ENCODE data around the gene FOSL2.

Gene FOSL2

DNA sequence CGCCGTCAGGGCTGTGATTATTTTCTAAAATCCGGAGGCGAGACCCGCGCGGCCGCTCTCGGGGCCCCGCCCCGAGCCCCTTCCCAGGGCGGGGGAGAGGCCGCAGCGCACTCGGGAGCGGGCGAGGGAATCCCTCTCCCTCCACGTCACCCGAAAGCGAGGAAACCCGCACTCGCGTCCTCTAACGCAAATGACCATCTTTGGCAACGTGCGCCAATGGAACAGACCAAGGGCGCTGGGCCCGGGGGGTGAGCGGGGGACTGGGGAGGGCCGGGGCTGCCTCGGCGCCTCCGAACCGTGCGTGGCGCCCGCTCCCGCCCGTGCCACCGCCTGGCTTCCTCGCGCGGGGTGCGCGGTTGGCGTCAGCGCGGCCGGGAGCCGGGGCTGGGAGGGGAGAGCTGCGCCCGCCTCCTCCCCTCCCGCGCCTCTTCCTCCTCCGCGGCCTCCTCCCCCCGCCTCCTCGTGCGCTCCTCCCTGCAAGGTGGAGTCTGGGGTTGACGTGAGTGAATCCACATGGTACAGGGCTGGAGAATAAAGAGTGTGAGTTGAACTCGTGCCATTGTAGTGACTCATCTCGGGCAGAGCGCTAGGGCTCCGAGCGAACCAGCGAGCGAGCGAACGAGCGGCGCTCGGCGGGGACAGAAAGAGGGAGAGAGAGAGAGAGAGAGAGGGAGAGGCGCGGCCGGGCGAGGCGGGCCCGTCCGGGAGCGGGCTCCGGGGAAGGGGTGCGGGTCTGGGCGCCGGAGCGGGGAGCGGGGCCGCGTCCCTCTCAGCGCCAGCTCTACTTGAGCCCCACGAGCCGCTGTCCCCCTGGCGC lies at the start of gene FOSL2:
TSS of gene FOSL2 (plus strand) at position 562 of the 817 bp plus-strand sequence. CDS start 863 bp downstream, outside the sequence.
- TF ChIP-seq POLR2A (IDR thresholded peaks at IDR 0.05; ENCODE audit: low read length), result peak; percentile 87
- TF ChIP-seq GATA1 (IDR thresholded peaks at IDR 0.05; ENCODE audit: low read depth, low read length), result no peak
- DNase-seq, result peak; percentile 94 to 95

GRCh38 chr2:28343184-28343942 lies 49.3 kb upstream of the FOSL2 start:
- no peak for TF ChIP-seq GATA1 (IDR thresholded peaks at IDR 0.05; ENCODE audit: low read depth, low read length)
- TF ChIP-seq POLR2A (IDR thresholded peaks at IDR 0.05; ENCODE audit: low read length), result no peak
- DNase-seq, result no peak

DNA sequence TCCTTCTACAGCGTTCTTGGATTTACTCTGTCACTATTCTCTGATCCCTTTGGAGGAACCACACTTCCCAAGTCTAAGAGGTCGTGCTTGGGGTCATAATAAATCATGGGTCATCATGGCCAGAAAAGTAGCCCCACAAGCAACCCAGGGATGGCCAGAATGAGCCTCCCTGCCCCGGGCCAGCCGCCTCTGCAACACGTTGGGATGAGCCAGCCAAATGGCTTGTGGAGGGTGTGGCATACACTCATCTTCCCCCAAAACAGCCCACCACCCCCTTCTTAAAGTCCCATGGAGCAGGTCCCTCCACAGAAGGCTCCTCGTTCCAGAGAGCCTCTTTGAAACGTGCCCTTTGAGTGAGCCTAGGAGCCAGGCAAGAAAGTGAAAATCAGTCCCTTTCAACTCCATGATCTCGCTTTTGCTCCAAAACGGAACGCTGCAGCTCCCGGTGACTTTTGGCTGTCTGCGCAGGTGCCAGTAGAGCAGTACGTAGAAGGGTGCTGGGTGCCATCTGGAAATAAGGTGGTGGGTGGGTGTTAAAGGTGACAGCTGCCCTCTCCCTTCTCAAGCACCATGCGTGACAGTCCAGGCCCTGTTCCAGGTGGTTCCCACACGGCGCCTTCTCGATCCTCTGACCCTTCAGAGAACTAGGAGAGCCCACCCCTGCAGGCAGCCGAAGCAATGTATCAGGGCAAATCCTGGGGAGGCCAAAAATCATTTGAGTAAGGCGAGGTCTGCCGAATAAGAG lies 48.5 kb upstream of the FOSL2 start:
- TF ChIP-seq GATA1 (IDR thresholded peaks at IDR 0.05; ENCODE audit: low read depth, low read length) (no peak), POLR2A (IDR thresholded peaks at IDR 0.05; ENCODE audit: low read length) (no peak)
- no peak for DNase-seq

GRCh38 chr2:28344756-28345373 lies 47.8 kb upstream of the FOSL2 start:
- no peak for DNase-seq
- no peak for TF ChIP-seq POLR2A (IDR thresholded peaks at IDR 0.05; ENCODE audit: low read length)
- no peak for TF ChIP-seq GATA1 (IDR thresholded peaks at IDR 0.05; ENCODE audit: low read depth, low read length)

GRCh38 chr2:28345619-28346018 lies 47.0 kb upstream of the FOSL2 start:
- DNase-seq, result no peak
- TF ChIP-seq GATA1 (IDR thresholded peaks at IDR 0.05; ENCODE audit: low read depth, low read length), result no peak
- TF ChIP-seq POLR2A (IDR thresholded peaks at IDR 0.05; ENCODE audit: low read length), result no peak

DNA sequence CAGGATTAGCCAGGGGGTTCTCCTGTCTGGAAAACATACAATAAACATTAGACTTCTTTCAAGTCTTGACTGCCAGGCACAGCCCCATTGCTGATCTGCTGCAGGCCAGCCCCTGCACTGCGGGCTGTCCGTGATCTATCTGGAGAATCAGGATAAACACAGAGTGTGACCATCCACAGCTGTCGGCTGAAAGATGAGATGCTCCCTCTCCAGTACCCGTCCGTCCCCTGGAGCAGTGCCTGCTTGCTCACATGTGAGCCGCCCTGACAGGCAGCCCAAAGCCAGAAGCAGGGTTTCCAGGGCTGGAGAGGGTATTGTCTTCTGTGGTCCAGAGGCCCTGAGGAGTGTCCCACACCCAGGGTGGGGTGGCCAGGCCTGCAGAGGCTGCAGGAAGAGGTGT lies 46.1 kb upstream of the FOSL2 start:
- no peak for DNase-seq
- no peak for TF ChIP-seq POLR2A (IDR thresholded peaks at IDR 0.05; ENCODE audit: low read length)
- no peak for TF ChIP-seq GATA1 (IDR thresholded peaks at IDR 0.05; ENCODE audit: low read depth, low read length)

DNA sequence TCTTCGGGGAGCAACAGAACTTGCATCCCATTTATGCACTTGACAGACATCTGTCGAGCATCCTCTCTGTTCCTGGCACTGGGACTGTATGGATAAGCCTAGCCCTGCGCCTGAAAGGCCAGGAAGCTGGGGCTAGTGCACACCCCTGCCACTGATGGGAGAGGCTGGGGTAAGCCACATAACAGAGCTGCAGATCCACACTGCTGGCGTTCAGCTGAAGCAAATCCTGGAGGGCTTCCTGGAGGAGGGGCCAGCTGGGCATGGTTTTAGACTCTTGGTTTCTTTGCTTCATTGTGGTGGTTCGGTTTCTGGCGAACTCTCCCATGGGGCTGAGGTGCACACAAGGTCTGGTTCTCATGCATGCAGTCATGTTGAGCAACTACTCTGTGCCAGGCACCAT lies 45.5 kb upstream of the FOSL2 start:
- no peak for DNase-seq
- TF ChIP-seq POLR2A (IDR thresholded peaks at IDR 0.05; ENCODE audit: low read length), result no peak
- TF ChIP-seq GATA1 (IDR thresholded peaks at IDR 0.05; ENCODE audit: low read depth, low read length), result no peak

GRCh38 chr2:28347596-28347995 lies 45.1 kb upstream of the FOSL2 start:
- DNase-seq, result no peak
- TF ChIP-seq POLR2A (IDR thresholded peaks at IDR 0.05; ENCODE audit: low read length) (no peak), GATA1 (IDR thresholded peaks at IDR 0.05; ENCODE audit: low read depth, low read length) (no peak)

GRCh38 chr2:28348149-28348567 lies 44.5 kb upstream of the FOSL2 start:
- no peak for DNase-seq
- no peak for TF ChIP-seq GATA1 (IDR thresholded peaks at IDR 0.05; ENCODE audit: low read depth, low read length)
- no peak for TF ChIP-seq POLR2A (IDR thresholded peaks at IDR 0.05; ENCODE audit: low read length)

DNA sequence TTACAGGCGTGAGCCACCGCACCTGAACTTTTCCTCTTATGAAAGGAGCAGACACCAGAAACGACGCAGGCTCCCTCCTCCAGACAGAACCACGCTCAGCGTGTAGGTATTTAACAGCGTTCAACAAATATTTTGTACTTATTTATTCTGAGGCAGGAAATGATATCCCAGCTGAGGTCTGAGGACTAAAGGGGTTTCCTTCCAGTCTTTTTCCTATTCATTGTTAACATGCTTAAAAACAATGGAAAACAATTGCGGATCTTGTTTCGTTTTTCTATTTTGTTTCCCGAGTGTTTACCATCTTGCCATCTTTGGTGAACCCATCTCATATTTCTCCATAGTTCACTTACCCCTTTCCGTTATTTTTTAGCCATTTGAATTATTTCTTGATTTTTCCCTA lies 43.7 kb upstream of the FOSL2 start:
- no peak for DNase-seq
- no peak for TF ChIP-seq GATA1 (IDR thresholded peaks at IDR 0.05; ENCODE audit: low read depth, low read length)
- TF ChIP-seq POLR2A (IDR thresholded peaks at IDR 0.05; ENCODE audit: low read length), result no peak

DNA sequence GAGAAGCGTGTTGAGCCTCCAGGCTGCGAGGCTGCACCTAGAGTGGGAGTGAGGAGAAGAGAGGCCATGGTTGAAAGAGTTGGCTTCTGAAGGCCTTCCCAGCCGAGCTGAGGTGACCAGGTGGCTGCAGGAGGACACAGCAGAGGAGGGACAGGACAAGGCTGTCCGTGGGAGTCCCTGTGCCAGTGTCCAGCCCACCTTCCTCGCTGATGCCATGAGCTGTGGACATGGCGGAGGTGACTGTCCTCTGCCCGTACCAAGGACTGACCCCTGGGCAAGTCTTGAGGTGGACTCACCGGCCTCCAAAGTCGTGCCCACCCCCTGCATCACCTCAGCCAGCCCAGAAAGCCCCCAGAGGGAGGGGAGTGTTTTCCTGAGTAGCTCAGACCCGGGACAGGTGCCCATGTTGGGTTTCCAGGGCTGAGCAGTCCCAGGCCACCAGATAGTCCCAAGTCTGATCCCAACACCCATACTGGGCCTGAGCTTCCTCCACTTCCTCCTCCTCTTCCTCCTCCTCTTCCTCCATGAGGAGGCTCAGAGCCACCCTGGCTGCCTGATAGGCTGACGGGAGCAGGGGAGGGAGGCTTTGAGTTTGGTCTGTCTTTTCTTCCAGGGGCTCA lies 43.0 kb upstream of the FOSL2 start:
- no peak for TF ChIP-seq POLR2A (IDR thresholded peaks at IDR 0.05; ENCODE audit: low read length)
- TF ChIP-seq GATA1 (IDR thresholded peaks at IDR 0.05; ENCODE audit: low read depth, low read length), result no peak
- no peak for DNase-seq

GRCh38 chr2:28350196-28350595 lies 42.5 kb upstream of the FOSL2 start:
- TF ChIP-seq GATA1 (IDR thresholded peaks at IDR 0.05; ENCODE audit: low read depth, low read length) (no peak), POLR2A (IDR thresholded peaks at IDR 0.05; ENCODE audit: low read length) (no peak)
- DNase-seq, result no peak

GRCh38 chr2:28350791-28351285 lies 41.8 kb upstream of the FOSL2 start:
- no peak for DNase-seq
- TF ChIP-seq POLR2A (IDR thresholded peaks at IDR 0.05; ENCODE audit: low read length), result no peak
- TF ChIP-seq GATA1 (IDR thresholded peaks at IDR 0.05; ENCODE audit: low read depth, low read length), result no peak

All from erythroblast (primary cell).